ENCODE results near the gene KRTAP4-7.

- TF ChIP-seq POLR2A (IDR thresholded peaks at IDR 0.05) (no peak), CTCF (IDR thresholded peaks at IDR 0.05) (no peak)
Observed at GRCh38 chr17:41071606-41072360, 12.2 kb upstream of the KRTAP4-7 start.
